Measurements from ENCODE around the gene SMAD7.
A peak's percentile ranks its signal among the peaks of the same experiment; 100 is the strongest.

Gene SMAD7

DNA sequence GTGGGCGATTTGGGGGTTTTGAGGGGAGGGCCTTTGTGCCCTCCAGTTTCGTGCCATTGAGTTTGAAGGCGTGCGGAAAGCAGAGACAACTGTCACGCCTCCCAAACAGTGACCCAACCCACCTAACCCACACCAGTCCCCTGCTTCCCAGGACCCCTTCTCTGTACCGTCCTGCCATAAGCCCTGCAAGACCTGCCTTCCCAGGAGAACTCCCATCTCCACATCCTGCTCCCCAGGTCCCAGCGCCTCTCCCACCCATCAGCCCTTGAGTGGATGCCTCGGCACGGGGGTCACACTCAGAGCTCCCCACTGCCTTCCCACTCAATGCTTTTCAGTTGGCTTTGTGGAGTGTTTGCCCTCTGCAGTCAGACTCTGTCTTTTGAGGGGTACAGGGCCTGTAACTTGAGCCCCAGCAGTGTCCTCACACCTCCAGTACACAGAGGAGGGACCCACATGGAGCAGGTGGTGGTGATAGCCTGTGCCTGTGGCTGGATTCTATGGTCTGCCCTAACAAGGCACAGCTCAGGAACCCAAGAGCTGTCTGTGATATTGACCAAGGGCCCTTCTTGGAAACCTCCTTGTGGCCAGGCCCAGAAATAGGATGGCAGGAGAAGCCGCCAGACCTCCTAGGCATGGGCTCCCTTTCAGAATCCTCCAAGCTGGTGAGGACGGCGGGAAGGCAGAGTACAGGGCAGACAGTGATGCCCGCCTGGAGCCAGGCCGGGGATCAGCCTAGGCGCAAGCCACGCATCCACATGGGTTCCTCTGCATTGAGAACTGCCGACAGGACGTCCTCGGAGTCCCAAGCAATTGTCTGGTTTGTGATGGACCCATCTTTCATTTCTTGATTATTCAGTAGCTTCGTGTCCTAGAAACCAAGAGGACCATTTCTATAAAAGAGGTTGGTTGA, 44.4 kb upstream of the SMAD7 start:
- no peak for DNase-seq (ENCODE audit: low spot score)
- in situ Hi-C loops (cut with MboI; ENCODE audit: low pct_unique_long_range_greater_than_20kb, low sequenced_read_pairs, unreplicated experiment) = no loop called here

DNA sequence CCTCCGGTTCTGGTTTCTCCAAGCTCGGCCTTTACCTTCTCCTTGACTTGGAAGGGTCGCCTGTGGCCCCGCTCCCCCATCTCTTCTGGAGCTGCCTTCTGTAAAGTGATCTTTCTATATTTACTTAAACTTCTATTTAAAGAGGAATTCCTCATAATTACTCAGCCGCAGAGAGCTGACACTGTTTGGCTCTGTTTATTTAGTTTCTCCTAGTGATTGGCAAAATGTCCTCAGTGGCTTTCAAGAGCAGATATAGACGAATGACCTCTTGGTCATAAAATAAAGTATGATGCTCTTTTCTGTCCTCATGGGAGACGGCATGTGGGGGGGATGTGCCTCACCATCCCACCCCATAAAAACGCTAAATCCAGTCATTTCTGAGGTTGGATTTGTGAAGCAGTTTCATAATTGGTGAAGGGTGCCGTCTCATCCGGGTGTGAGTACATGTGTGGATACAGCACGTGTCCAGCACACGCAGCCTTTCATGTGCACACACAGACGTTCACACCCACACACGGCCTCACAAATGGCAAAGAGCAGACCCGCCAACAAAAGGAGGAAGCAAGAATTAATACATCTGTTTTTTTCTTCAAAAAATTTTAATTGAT, 43.4 kb upstream of the SMAD7 start:
- TF ChIP-seq, protein P1, sequence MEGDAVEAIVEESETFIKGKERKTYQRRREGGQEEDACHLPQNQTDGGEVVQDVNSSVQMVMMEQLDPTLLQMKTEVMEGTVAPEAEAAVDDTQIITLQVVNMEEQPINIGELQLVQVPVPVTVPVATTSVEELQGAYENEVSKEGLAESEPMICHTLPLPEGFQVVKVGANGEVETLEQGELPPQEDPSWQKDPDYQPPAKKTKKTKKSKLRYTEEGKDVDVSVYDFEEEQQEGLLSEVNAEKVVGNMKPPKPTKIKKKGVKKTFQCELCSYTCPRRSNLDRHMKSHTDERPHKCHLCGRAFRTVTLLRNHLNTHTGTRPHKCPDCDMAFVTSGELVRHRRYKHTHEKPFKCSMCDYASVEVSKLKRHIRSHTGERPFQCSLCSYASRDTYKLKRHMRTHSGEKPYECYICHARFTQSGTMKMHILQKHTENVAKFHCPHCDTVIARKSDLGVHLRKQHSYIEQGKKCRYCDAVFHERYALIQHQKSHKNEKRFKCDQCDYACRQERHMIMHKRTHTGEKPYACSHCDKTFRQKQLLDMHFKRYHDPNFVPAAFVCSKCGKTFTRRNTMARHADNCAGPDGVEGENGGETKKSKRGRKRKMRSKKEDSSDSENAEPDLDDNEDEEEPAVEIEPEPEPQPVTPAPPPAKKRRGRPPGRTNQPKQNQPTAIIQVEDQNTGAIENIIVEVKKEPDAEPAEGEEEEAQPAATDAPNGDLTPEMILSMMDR (IDR thresholded peaks at IDR 0.05; ENCODE audit: extremely low read depth, insufficient read depth, missing control alignments) = no peak
- in situ Hi-C loops (cut with MboI; ENCODE audit: low pct_unique_long_range_greater_than_20kb, low sequenced_read_pairs, unreplicated experiment) = no loop called here
- DNase-seq (ENCODE audit: low spot score) = no peak

More for the DNA sequence above, 44.4 kb upstream of the SMAD7 start:
- TF ChIP-seq, protein P1 (IDR thresholded peaks at IDR 0.05; ENCODE audit: extremely low read depth, insufficient read depth, missing control alignments) = no peak

DNA sequence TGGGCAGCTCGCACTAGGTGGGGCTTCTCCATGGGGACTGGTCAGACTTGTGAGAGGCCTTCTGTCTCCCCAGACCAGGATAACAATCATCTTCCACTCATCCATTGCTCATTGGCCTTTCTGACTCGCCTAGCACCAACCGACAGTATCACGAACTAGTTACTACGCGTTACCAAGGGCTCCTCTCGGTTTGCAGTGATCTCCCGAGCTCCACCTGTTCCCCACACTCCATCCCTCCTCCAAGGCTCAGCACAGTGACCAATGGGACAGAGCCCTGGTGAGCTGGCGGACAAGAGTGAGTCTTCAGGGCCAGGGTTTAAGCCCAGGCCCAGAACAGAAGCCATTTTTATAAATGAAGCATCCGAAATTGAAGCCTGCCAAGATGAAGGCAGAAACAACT, 42.8 kb upstream of the SMAD7 start:
- no peak for DNase-seq (ENCODE audit: low spot score)
- TF ChIP-seq, protein P1 (IDR thresholded peaks at IDR 0.05; ENCODE audit: extremely low read depth, insufficient read depth, missing control alignments) = no peak
- in situ Hi-C loops (cut with MboI; ENCODE audit: low pct_unique_long_range_greater_than_20kb, low sequenced_read_pairs, unreplicated experiment) = no loop called here

DNA sequence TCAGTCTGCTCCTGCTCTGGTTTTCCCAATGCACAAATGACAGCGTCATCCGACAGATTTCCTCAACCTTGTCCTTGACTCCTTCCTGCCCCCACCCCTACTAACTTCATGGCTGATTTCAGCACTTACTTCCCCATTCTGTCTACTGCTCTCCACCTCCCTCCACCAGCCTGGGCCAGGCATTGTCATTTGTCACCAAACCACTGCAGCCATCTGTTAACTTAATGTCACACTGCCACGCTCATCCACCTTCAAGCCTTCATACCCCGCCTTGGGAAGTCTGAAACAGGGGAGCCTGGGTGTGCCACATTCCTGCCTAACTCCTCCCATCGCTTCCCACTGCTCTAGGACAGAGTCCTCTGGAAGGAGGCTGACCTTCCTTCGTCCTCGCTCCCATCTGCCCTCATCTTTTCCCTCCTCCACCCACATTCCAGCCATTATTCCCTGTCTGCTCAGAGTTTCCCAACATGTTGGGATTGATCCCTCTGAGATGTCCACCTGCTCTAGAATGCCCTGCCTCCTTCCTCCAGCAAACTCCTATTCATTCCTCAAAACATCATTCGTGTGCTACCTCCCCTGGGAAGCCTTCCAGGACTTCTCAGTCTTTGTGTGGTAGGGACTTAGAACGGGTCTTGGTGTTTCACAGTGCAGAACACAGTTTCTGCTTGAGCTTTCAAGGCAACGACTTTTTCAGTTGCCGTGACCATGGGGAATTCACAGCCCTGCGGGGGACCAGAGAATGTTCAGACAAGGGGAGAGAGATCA, 42.2 kb upstream of the SMAD7 start:
- DNase-seq (ENCODE audit: low spot score) = peak; percentile 66
- in situ Hi-C loops (cut with MboI; ENCODE audit: low pct_unique_long_range_greater_than_20kb, low sequenced_read_pairs, unreplicated experiment) = no loop called here
- TF ChIP-seq, protein P1 (IDR thresholded peaks at IDR 0.05; ENCODE audit: extremely low read depth, insufficient read depth, missing control alignments) = no peak

DNA sequence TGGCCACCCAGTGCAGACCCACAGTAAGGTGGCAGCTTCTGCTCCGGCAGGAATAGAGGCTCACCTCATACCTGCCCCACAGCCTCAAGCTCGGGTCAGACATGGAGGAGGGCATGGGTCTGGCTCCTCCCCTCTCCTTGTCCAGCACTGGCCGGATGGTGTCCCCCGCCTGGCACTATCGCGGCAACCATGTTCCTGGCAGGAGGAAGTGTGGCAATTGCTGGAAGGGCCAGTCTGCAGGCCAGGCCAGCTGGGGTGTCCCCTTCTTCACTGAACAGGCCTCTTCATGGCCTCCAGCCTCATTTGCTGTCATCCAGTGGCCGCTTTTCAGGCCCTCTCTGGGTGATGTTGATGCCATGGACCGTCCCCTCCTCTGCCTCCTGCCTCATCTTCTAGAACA, 41.4 kb upstream of the SMAD7 start:
- in situ Hi-C loops (cut with MboI; ENCODE audit: low pct_unique_long_range_greater_than_20kb, low sequenced_read_pairs, unreplicated experiment) = no loop called here
- DNase-seq (ENCODE audit: low spot score) = no peak
- TF ChIP-seq, protein P1 (IDR thresholded peaks at IDR 0.05; ENCODE audit: extremely low read depth, insufficient read depth, missing control alignments) = no peak

DNA sequence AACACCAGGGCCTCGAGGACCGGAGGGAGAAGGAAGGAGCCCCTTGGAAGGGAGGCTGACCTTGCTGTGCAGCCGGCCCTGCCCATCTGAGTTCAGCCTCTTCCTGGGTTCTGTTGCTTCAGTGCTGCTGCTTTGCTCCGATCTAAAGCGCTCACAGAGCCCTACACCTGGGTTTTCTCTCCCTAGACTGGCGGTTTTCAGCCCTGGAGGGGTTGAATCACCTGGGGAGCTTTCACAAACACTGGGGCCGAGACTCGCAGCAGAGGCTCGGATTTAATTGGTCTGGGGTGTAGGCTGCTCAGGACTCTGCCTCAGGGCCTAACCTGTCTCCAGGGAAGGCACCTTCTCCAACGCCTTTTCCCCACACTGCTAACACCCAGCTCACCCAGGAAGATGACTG, 40.9 kb upstream of the SMAD7 start:
- TF ChIP-seq, protein P1 (IDR thresholded peaks at IDR 0.05; ENCODE audit: extremely low read depth, insufficient read depth, missing control alignments) = no peak
- in situ Hi-C loops (cut with MboI; ENCODE audit: low pct_unique_long_range_greater_than_20kb, low sequenced_read_pairs, unreplicated experiment) = no loop called here
- no peak for DNase-seq (ENCODE audit: low spot score)
